Mesendoderm (in vitro differentiated cells): ENCODE results near the gene FYN.

ENCODE experiments used
- DNase-seq: peaks from one replicate; pipeline ENCODE4 v3.0.0; 2013
- H2AK5ac ChIP-seq: 2 replicates; pipeline ENCODE4 v1.6.1; 2013; ENCODE audit warnings: low read length, inconsistent platforms
- H2BK120ac ChIP-seq: 2 replicates; pipeline ENCODE4 v1.6.1; 2013; ENCODE audit warnings: low read depth, mild to moderate bottlenecking, low read length, moderate library complexity, mixed read lengths
- H2BK15ac ChIP-seq: replicated peaks from 2 replicates; pipeline ENCODE4 v1.6.1; 2013; ENCODE audit warnings: low read depth, mild to moderate bottlenecking, moderate library complexity
- H2BK5ac ChIP-seq: 2 replicates; pipeline ENCODE4 v1.6.1; 2013; ENCODE audit warnings: low read length, inconsistent platforms
- H3K18ac ChIP-seq: 2 replicates; pipeline ENCODE4 v1.6.1; 2013; ENCODE audit warnings: mild to moderate bottlenecking, low read length, mixed read lengths
- H3K23ac ChIP-seq: one replicate; pipeline ENCODE4 v1.6.1; 2013; ENCODE audit warnings: low read length
- H3K27ac ChIP-seq: 2 replicates; pipeline ENCODE4 v1.5.1; 2013; ENCODE audit warnings: low read depth, mild to moderate bottlenecking, inconsistent platforms, low read length, moderate library complexity
- H3K27me3 ChIP-seq: 2 replicates; pipeline ENCODE4 v1.6.1; 2013; ENCODE audit warnings: low read length, control low read depth, mild to moderate bottlenecking, inconsistent platforms; ENCODE audit not compliant: insufficient read depth, poor library complexity
- H3K36me3 ChIP-seq: 2 replicates; pipeline ENCODE4 v1.6.1; 2013; ENCODE audit warnings: low read length, inconsistent platforms; ENCODE audit not compliant: control insufficient read depth, insufficient read depth
- H3K4ac ChIP-seq: one replicate; pipeline ENCODE4 v1.6.1; 2013; ENCODE audit warnings: low read depth, mild to moderate bottlenecking, low read length, moderate library complexity
- H3K4me1 ChIP-seq: 2 replicates; pipeline ENCODE4 v1.6.1; 2013; ENCODE audit warnings: low read depth, low read length, inconsistent platforms; ENCODE audit not compliant: control insufficient read depth
- H3K4me2 ChIP-seq: 2 replicates; pipeline ENCODE4 v1.6.1; 2013; ENCODE audit warnings: low read length
- H3K4me3 ChIP-seq: 2 replicates; pipeline ENCODE4 v1.5.1; 2013; ENCODE audit warnings: mild to moderate bottlenecking, low read length
- H3K56ac ChIP-seq: one replicate; pipeline ENCODE4 v1.6.1; 2013; ENCODE audit warnings: low read length
- H3K79me1 ChIP-seq: 2 replicates; pipeline ENCODE4 v1.6.1; 2013; ENCODE audit warnings: low read length, inconsistent platforms
- H3K79me2 ChIP-seq: 2 replicates; pipeline ENCODE4 v1.6.1; 2013; ENCODE audit warnings: mild to moderate bottlenecking, low read length; ENCODE audit not compliant: control insufficient read depth, insufficient read depth
- H3K9ac ChIP-seq: 2 replicates; pipeline ENCODE4 v1.6.1; 2013; ENCODE audit warnings: low read length, inconsistent platforms
- H4K5ac ChIP-seq: one replicate; pipeline ENCODE4 v1.6.1; 2013; ENCODE audit warnings: low read length
- H4K8ac ChIP-seq: one replicate; pipeline ENCODE4 v1.6.1; 2013; ENCODE audit warnings: low read depth, mild to moderate bottlenecking, control low read depth, low read length, moderate library complexity
- WGBS: extraction: QIAGEN DNeasy Blood & Tissue Kit; methylation state at CpG from one replicate; pipeline ENCODE4 v1.1.7; 2013; ENCODE audit warnings: low lambda C conversion rate, missing lambda C conversion rate; ENCODE audit not compliant: insufficient coverage; ENCODE audit errors: extremely low coverage; 5-methylcytosine and 5-hydroxymethylcytosine counted together

The FYN gene

DNA sequence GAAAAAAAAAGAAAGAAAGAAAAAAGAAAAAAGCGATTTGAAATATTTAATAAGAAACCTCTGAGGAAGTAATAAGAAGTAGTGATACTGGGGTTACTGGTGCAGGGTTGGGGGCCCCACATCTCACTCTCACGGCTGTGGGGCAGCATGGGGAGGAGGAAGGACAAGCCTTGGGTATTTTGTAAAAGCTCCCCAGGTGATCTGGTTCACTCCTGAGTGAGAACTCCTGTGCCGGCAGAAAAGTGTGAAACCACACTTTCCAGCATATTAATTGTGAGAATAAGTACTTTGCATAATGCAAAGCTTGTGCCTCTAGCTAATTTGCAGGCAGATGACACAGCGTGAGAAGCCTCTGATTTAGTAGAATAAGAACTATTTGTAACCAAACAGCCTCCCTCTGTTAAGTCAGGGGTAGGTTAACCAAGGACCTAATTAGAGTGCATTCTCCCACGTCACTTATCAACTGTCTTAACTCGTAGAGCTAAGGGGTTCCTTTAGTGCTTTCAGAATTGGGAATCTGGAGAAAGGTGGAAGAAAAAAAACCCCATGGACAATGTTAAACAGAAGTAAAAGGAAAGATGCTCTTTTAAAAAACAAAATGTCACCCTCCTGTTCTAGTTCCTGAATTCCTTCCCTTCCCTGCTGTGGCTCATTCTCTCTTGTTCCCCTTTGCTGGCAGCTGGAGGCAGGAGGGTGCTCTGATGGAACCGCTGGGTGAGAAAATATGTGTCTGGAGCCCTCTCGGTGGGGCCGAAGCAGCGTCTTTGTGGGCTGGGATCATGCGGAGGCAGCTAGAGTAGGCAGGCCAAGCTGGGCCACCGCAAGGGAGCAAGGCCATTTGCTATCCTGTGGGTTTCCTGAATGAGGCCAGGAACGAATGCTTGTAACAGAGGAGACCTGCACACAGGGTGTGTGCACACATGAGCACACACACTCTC, 108.7 kb downstream of the FYN start:
- Histone ChIP-seq H3K79me2 (peaks cover 2% of the 10 kb centered on the region), H3K4me2 (peak overlapping the region; percentile 2), H3K4ac (no peak overlapping the region), H2BK120ac (no peak overlapping the region), H3K23ac (no peak overlapping the region), H3K9ac (no peak overlapping the region), H3K79me1 (peaks cover under 1% of the 10 kb centered on the region), H2BK15ac (no peak overlapping the region), H4K8ac (no peak overlapping the region), H2AK5ac (no peak overlapping the region), H3K18ac (no peak overlapping the region), H4K5ac (no peak overlapping the region), H2BK5ac (no peak overlapping the region), H3K36me3 (no peaks in the 10 kb centered on the region), H3K27ac (peak overlapping the region; percentile 61), H3K56ac (peak overlapping the region; percentile 54), H3K4me3 (no peak overlapping the region), H3K4me1 (peaks cover 19% of the 10 kb centered on the region), H3K27me3 (no peaks in the 10 kb centered on the region)
- peak; percentile 61 for DNase-seq
- WGBS: 100% methylated on average over 1 of the region's 13 CpGs

DNA sequence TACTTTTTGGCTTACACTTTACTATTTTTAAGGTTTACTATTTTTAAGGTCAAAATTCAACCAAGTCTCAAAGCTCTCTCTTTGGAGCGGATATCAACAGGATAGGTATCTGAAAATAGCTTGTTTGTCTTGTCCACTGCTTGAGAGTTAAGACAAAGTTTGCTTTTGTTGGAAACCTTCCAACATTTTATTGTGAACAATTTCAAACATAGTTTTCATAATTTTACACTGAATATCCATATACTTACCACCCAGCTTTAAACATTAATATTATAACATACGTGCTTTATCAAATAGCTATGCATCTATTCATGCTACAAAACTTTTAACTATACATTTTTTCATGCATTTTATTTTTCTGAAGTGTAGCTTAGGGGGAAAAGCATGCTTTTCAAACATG, 109.9 kb downstream of the FYN start:
- Histone ChIP-seq H3K27ac (no peak overlapping the region), H3K4me3 (no peak overlapping the region), H4K8ac (no peak overlapping the region), H2BK5ac (no peak overlapping the region), H4K5ac (no peak overlapping the region), H3K4me1 (peaks cover 20% of the 10 kb centered on the region), H3K27me3 (no peaks in the 10 kb centered on the region), H2BK120ac (no peak overlapping the region), H2AK5ac (no peak overlapping the region), H3K9ac (no peak overlapping the region), H3K56ac (no peak overlapping the region), H3K23ac (no peak overlapping the region), H2BK15ac (no peak overlapping the region), H3K4ac (no peak overlapping the region), H3K4me2 (no peak overlapping the region), H3K79me2 (peaks cover 2% of the 10 kb centered on the region), H3K79me1 (peaks cover 5% of the 10 kb centered on the region), H3K18ac (no peak overlapping the region), H3K36me3 (no peaks in the 10 kb centered on the region)
- 100% methylated on average over 1 of the region's 2 CpGs for WGBS
- DNase-seq: no peak

DNA sequence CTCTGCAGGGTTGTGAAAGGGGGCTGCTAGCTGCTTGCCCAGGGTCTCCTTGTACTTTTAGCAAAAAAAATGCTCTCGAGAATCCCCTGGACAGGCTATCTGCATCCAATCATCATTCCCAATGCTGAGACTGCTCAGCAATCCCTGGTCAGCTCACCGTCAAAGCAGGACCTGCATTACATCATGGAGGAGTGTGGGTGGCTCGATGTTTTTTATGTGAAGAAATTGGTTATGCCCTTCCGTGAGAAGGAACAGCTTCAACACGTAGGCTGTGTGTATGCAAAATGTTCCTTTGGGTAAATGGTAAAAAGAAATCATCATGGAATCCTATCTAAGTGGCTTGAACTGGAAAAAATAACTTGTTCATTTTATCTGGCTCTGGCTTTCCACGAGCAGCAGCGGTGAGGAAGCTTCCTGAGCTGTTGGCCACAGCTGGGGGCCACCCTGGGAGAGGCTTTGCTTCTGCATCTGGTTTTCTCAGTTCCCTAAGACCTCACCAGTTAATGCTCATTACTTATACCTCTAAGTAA, 111.4 kb downstream of the FYN start:
- Histone ChIP-seq H3K27ac (no peak overlapping the region), H3K4me3 (no peak overlapping the region), H3K79me1 (peaks cover 5% of the 10 kb centered on the region), H2AK5ac (no peak overlapping the region), H3K23ac (no peak overlapping the region), H3K56ac (no peak overlapping the region), H3K4ac (no peak overlapping the region), H3K27me3 (no peaks in the 10 kb centered on the region), H3K36me3 (no peaks in the 10 kb centered on the region), H3K4me1 (peaks cover 18% of the 10 kb centered on the region), H4K5ac (no peak overlapping the region), H2BK5ac (no peak overlapping the region), H2BK120ac (no peak overlapping the region), H3K4me2 (no peak overlapping the region), H2BK15ac (no peak overlapping the region), H3K79me2 (peaks cover 2% of the 10 kb centered on the region), H4K8ac (no peak overlapping the region), H3K18ac (no peak overlapping the region), H3K9ac (no peak overlapping the region)
- no CpG with 5 or more reads among the region's 7 CpGs for WGBS
- DNase-seq: no peak

DNA sequence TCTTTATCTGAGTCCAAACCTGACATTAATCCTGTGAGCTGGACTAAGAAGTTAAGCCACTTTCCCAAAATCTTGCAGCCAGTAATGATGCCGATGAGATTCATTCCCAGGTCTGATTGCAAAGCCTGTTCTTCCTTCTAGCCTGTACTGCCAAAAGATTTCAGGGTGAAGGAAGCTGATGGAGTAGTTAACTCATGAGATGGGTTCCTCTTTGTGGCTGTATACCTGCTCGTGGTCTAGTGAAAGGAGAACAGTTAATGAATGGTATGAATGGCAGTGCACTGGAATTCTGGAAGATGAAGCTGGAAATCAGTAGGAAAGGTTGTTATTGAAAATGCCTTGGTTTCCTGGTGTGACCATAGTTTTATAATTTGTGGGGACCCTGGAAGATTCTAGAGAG, 112.0 kb downstream of the FYN start:
- peaks cover 18% of the 10 kb centered on the region for H3K4me1 ChIP-seq
- no peak overlapping the region for H3K4me3 ChIP-seq
- no peaks in the 10 kb centered on the region for H3K36me3 ChIP-seq
- no peak overlapping the region for H3K4me2 ChIP-seq
- no peak overlapping the region for H3K18ac ChIP-seq
- no peak overlapping the region for H4K8ac ChIP-seq
- no peak overlapping the region for H4K5ac ChIP-seq
- H2BK5ac ChIP-seq: no peak overlapping the region
- no CpG with 5 or more reads among the region's 2 CpGs for WGBS
- no peak overlapping the region for H2AK5ac ChIP-seq
- H2BK15ac ChIP-seq: no peak overlapping the region
- H3K9ac ChIP-seq: no peak overlapping the region
- H3K23ac ChIP-seq: no peak overlapping the region
- H3K27ac ChIP-seq: no peak overlapping the region
- peaks cover 1% of the 10 kb centered on the region for H3K79me2 ChIP-seq
- H3K27me3 ChIP-seq: no peaks in the 10 kb centered on the region
- DNase-seq: no peak
- no peak overlapping the region for H2BK120ac ChIP-seq
- H3K56ac ChIP-seq: no peak overlapping the region
- H3K79me1 ChIP-seq: peaks cover 5% of the 10 kb centered on the region
- no peak overlapping the region for H3K4ac ChIP-seq

DNA sequence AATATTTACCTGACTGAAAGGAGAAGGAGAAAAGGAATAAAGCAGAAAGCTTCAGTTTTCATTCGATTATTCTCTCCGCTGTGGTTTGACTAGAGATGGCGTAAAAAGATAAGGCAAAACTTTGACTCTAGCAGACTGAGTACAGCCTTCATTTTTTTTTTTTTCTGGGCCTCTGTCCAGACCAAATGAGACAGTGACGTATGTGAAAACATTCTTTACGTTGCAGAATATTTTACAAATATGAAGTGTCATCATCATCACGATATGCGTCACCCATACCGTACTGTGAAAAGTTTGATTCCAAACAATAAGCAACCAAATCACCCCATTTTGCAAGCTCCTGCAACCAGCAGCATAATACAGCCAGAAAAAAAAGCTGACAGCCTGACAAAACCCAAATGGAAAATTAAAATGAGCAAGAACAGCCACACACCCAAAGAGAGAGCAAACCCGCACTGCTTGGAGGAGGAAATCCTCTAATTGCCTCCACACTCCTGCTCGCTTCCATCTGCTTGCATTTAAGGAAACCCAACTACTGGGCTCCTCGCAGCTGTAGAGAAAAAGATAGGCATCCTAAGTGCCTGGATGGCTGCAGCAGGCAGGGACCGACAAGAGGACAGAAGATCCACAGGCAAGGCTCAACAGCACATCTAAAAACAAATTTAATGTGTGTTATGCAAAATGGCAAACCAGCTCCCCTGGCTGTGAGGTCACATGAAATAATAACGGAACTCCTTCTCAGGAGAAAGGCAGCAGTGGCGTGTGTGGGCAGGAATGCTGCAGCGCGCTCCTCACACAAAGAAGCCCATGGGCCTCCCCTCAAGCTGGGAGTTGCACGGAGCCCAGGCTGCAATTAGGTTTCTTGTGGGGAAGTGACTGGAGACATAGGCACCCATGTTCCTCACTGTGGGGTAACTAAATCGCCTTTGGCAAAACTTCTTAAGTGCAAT, 113.1 kb downstream of the FYN start:
- no peaks in the 10 kb centered on the region for H3K27me3 ChIP-seq
- H3K27ac ChIP-seq: no peak overlapping the region

More for the DNA sequence above, 113.1 kb downstream of the FYN start:
- Histone ChIP-seq H3K4me1 (peaks cover 15% of the 10 kb centered on the region), H3K18ac (no peak overlapping the region), H3K79me1 (peaks cover 5% of the 10 kb centered on the region), H3K4me2 (no peak overlapping the region), H3K23ac (no peak overlapping the region), H2BK120ac (no peak overlapping the region), H3K56ac (no peak overlapping the region), H4K5ac (no peak overlapping the region), H2BK5ac (no peak overlapping the region), H3K36me3 (no peaks in the 10 kb centered on the region), H3K4ac (no peak overlapping the region), H4K8ac (no peak overlapping the region), H2AK5ac (no peak overlapping the region), H3K9ac (no peak overlapping the region), H2BK15ac (no peak overlapping the region), H3K4me3 (no peak overlapping the region), H3K79me2 (no peaks in the 10 kb centered on the region)
- no peak for DNase-seq
- WGBS: no CpG with 5 or more reads among the region's 18 CpGs
